Progenitor cell of endocrine pancreas (in vitro differentiated cells): ENCODE results near the gene DYNLT4. TPM values are rescaled to one million over a fixed set of nuclear protein-coding genes. Genes with fewer than 3 reads are reported as not detected.
"Not testable (repeated sequence)": the region's sequence is repeated elsewhere in the genome, so short reads cannot be mapped to it uniquely, and the experiment has no call there.

Experiments
- DNase-seq: peaks from one replicate; pipeline ENCODE4 v3.0.0; 2021; ENCODE audit warnings: low spot score; ENCODE audit not compliant: unreplicated experiment
- H3K27ac Mint-ChIP-seq: 2 replicates; pipeline ENCODE4 v1.8.0; 2021; ENCODE audit warnings: mild to moderate bottlenecking, moderate library complexity, mixed read lengths
- H3K27me3 Mint-ChIP-seq: 2 replicates; pipeline ENCODE4 v1.8.0; 2021; ENCODE audit warnings: mixed read lengths
- H3K36me3 Mint-ChIP-seq: 2 replicates; pipeline ENCODE4 v1.8.0; 2022; ENCODE audit warnings: mixed read lengths; ENCODE audit not compliant: insufficient read depth
- H3K4me1 Mint-ChIP-seq: 2 replicates; pipeline ENCODE4 v1.8.0; 2021; ENCODE audit warnings: low read depth, mixed read lengths
- H3K4me3 Mint-ChIP-seq: 2 replicates; pipeline ENCODE4 v1.8.0; 2021; ENCODE audit warnings: low read depth, mild to moderate bottlenecking, moderate library complexity, mixed read lengths
- H3K9me3 Mint-ChIP-seq: 2 replicates; pipeline ENCODE4 v1.8.0; 2021; ENCODE audit warnings: low read depth, mixed read lengths
- CTCF ChIP-seq: fragments of 200-600 bp; sonication (generic); IDR thresholded peaks from one replicate; pipeline ENCODE4 v1.5.0; 2021; ENCODE audit warnings: antibody characterized with exemption, mild to moderate bottlenecking; ENCODE audit not compliant: unreplicated experiment
- total RNA-seq: library from RNA; stranded (reverse); gene quantifications from 2 replicates; pipeline ENCODE4 v1.2.1, GENCODE V29; 2021

Gene DYNLT4
- total RNA-seq, 1 donor from 2014 or later: 0.79 TPM

- H3K36me3 Mint-ChIP-seq: peaks cover 7% of the 10 kb centered on the region
- H3K4me1 Mint-ChIP-seq: peaks cover 16% of the 10 kb centered on the region
- no peak overlapping the region for H3K27ac Mint-ChIP-seq
- no peak for TF ChIP-seq CTCF
- no peak for DNase-seq
- H3K4me3 Mint-ChIP-seq: peak overlapping the region; percentile 72
- H3K27me3 Mint-ChIP-seq: peaks cover 8% of the 10 kb centered on the region
- no peaks in the 10 kb centered on the region for H3K9me3 Mint-ChIP-seq
Observed at GRCh38 chr1:44801491-44802305, 5.5 kb downstream of the DYNLT4 start.

- peak; percentile 83 for TF ChIP-seq CTCF
- Mint-ChIP-seq H3K9me3 (no peaks in the 10 kb centered on the region), H3K27me3 (peaks cover 8% of the 10 kb centered on the region), H3K36me3 (peaks cover 7% of the 10 kb centered on the region), H3K4me3 (peak within 1 kb of the TSS; percentile 94), H3K4me1 (peaks cover 16% of the 10 kb centered on the region), H3K27ac (peak within 1 kb of the TSS; percentile 100)
- DNase-seq: peak; percentile 91
Observed at GRCh38 chr1:44799770-44800584, 7.2 kb downstream of the DYNLT4 start, which contains the start of gene PLK3. PLK3 (plus strand) TSS chr1:44800377; CDS start chr1:44800464, 87 bp downstream.

- H3K4me3 Mint-ChIP-seq: no peak overlapping the region
Observed at GRCh38 chr1:44798481-44799365, 8.4 kb downstream of the DYNLT4 start.

GRCh38 chr1:44797886-44798285, 9.3 kb downstream of the DYNLT4 start:
- not testable (repeated sequence) for DNase-seq, H3K27me3 Mint-ChIP-seq, H3K9me3 Mint-ChIP-seq, H3K36me3 Mint-ChIP-seq, H3K27ac Mint-ChIP-seq, H3K4me3 Mint-ChIP-seq
- H3K4me1 Mint-ChIP-seq: peaks cover 19% of the 10 kb centered on the region

More at GRCh38 chr1:44798481-44799365, 8.4 kb downstream of the DYNLT4 start:
- peaks cover 7% of the 10 kb centered on the region for H3K36me3 Mint-ChIP-seq
- no peak for DNase-seq
- H3K27ac Mint-ChIP-seq: peak overlapping the region; percentile 100
- no peak for TF ChIP-seq CTCF
- no peaks in the 10 kb centered on the region for H3K9me3 Mint-ChIP-seq
- H3K4me1 Mint-ChIP-seq: peaks cover 16% of the 10 kb centered on the region
- H3K27me3 Mint-ChIP-seq: peaks cover 8% of the 10 kb centered on the region

GRCh38 chr1:44792736-44793502, 14.2 kb downstream of the DYNLT4 start:
- Mint-ChIP-seq H3K36me3 (no peaks in the 10 kb centered on the region), H3K4me1 (peaks cover 9% of the 10 kb centered on the region), H3K27me3 (no peaks in the 10 kb centered on the region), H3K4me3 (no peak overlapping the region), H3K27ac (peak overlapping the region; percentile 59), H3K9me3 (no peaks in the 10 kb centered on the region)
- no peak for DNase-seq
- TF ChIP-seq CTCF: no peak
